CD4-positive, alpha-beta T cell treated with Interleukin-1 beta for 1 hour (primary cell): Measurements from ENCODE around the gene MCF2.
"Not testable (repeated sequence)": the region's sequence is repeated elsewhere in the genome, so short reads cannot be mapped to it uniquely, and the experiment has no call there.

Source experiments
- DNase-seq, 2 donors: peaks; one replicate each; pipeline ENCODE4 v3.0.0-alpha.2; 2020 to 2022

Gene MCF2

GRCh38 chrX:139708067-139708466, at the start of gene MCF2:
Gene MCF2, minus strand, starts transcription at chrX:139708167. Its CDS starts 56,423 bp downstream, at chrX:139651744.
- no peak for DNase-seq

GRCh38 chrX:139751053-139751452, 43.1 kb upstream of the MCF2 start:
- no peak for DNase-seq

GRCh38 chrX:139750390-139750789, 42.4 kb upstream of the MCF2 start:
- no peak for DNase-seq

- DNase-seq = peak in 1 of 2 donors; percentile 25
These were observed 31.2 kb upstream of the MCF2 start for GRCh38 chrX:139739138-139739537.

GRCh38 chrX:139738581-139738980, 30.6 kb upstream of the MCF2 start:
- peak in 1 of 2 donors; percentile 2 for DNase-seq

- no peak for DNase-seq
These were observed 28.2 kb upstream of the MCF2 start for GRCh38 chrX:139736151-139736550.

GRCh38 chrX:139734996-139735395, 27.0 kb upstream of the MCF2 start:
- DNase-seq = no peak

- DNase-seq = no peak
These were observed 17.8 kb upstream of the MCF2 start for GRCh38 chrX:139725720-139726119.

GRCh38 chrX:139724626-139725025, 16.7 kb upstream of the MCF2 start:
- no peak for DNase-seq

- DNase-seq = no peak
These were observed 13.0 kb upstream of the MCF2 start for GRCh38 chrX:139720979-139721378.

- no peak for DNase-seq
These were observed 12.2 kb upstream of the MCF2 start for GRCh38 chrX:139720136-139720535.

- no peak for DNase-seq
These were observed 5.3 kb downstream of the MCF2 start for GRCh38 chrX:139702658-139703057.

GRCh38 chrX:139692908-139693307, 15.1 kb downstream of the MCF2 start:
- DNase-seq = no peak

GRCh38 chrX:139692506-139692849, 15.5 kb downstream of the MCF2 start:
- no peak for DNase-seq

- no peak for DNase-seq
These were observed 16.0 kb downstream of the MCF2 start for GRCh38 chrX:139691843-139692505.

- no peak for DNase-seq
These were observed 16.5 kb downstream of the MCF2 start for GRCh38 chrX:139691493-139691842.

GRCh38 chrX:139685175-139685574, 22.8 kb downstream of the MCF2 start:
- DNase-seq = not testable (repeated sequence)

GRCh38 chrX:139680356-139680755, 27.6 kb downstream of the MCF2 start:
- DNase-seq = no peak

- DNase-seq = no peak
These were observed 60.4 kb downstream of the MCF2 start for GRCh38 chrX:139647597-139647996.

- DNase-seq = no peak
These were observed 65.6 kb downstream of the MCF2 start for GRCh38 chrX:139642241-139642927.

- DNase-seq = no peak
These were observed 67.7 kb downstream of the MCF2 start for GRCh38 chrX:139640259-139640658.

GRCh38 chrX:139639253-139639652, 68.7 kb downstream of the MCF2 start:
- DNase-seq = no peak

- no peak for DNase-seq
These were observed 107.9 kb downstream of the MCF2 start for GRCh38 chrX:139600105-139600504.

- no peak for DNase-seq
These were observed 111.9 kb downstream of the MCF2 start for GRCh38 chrX:139596068-139596467.

GRCh38 chrX:139585613-139586012, 122.4 kb downstream of the MCF2 start:
- no peak for DNase-seq
